ENCODE results near the gene TGDS. TPM values are rescaled to one million over a fixed set of nuclear protein-coding genes. Genes with fewer than 3 reads are reported as not detected.

Gene TGDS
- total RNA-seq, 1 donor from 2014 or later, result 14.3 TPM

Other genes with a start within 250 kb of the TGDS start
- 0.26 TPM for gene DCT, start 116.5 kb downstream of the TGDS start, total RNA-seq
- gene GPR180, start 5.7 kb upstream of the TGDS start, total RNA-seq, result 15.7 TPM
- not detected for gene SOX21, start 116.4 kb upstream of the TGDS start, total RNA-seq

Measured in mesenteric fat pad (tissue), 1 donor.